ENCODE data around the gene ICAM4. TPM values are rescaled to one million over a fixed set of nuclear protein-coding genes. Genes with fewer than 3 reads are reported as not detected.
"Not testable (repeated sequence)": the region's sequence is repeated elsewhere in the genome, so short reads cannot be mapped to it uniquely, and the experiment has no call there.

The ICAM4 gene
- total RNA-seq, 2 experiments from 2014 or later = 1.5 to 2.0 TPM

- ChIA-PET POLR2A (interaction anchor here (0.7 to 3.4 kb wide), 16 partner anchors 8 to 229 kb away, joined by 3 to 36 read pairs (median 4); partner anchors contain the start of genes CDC37, DNMT1, ICAM1 and ICAM4), CTCF (interaction anchor here (0.6 to 3.3 kb wide), 9 partner anchors 9 to 74 kb away, joined by 3 to 23 read pairs (median 3); partner anchors contain the start of genes ICAM1 and TYK2)
- H3K4me3 Mint-ChIP-seq = peak within 1 kb of the TSS; percentile 84
- H3K4me1 Mint-ChIP-seq = peaks cover 40% of the 10 kb centered on the region
- peak; percentile 98 for DNase-seq
- no peaks in the 10 kb centered on the region for H3K27me3 Mint-ChIP-seq
- H3K9me3 Mint-ChIP-seq = no peaks in the 10 kb centered on the region
- H3K36me3 Mint-ChIP-seq (ENCODE audit: low read depth) = peaks cover 43% of the 10 kb centered on the region
- peak within 1 kb of the TSS; percentile 90 for H3K27ac Mint-ChIP-seq
These were observed 46.4 kb downstream of the ICAM4 start, which contains the start of gene RAVER1 for GRCh38 chr19:10332965-10333757. RAVER1 (minus strand) TSS chr19:10333529; CDS start chr19:10333507, 22 bp downstream.

- ChIA-PET POLR2A (interaction anchor here (0.7 to 3.4 kb wide), 17 partner anchors 8 to 230 kb away, joined by 3 to 36 read pairs (median 4); partner anchors contain the start of genes CDC37, DNMT1, ICAM1 and ICAM4), CTCF (interaction anchor here (0.6 to 3.3 kb wide), 8 partner anchors 9 to 75 kb away, joined by 3 to 23 read pairs (median 4); partner anchors contain the start of genes ICAM1 and TYK2)
- DNase-seq = no peak
- Mint-ChIP-seq H3K27me3 (no peaks in the 10 kb centered on the region), H3K4me1 (peaks cover 48% of the 10 kb centered on the region), H3K36me3 (ENCODE audit: low read depth) (peaks cover 50% of the 10 kb centered on the region), H3K4me3 (peak overlapping the region; percentile 84), H3K27ac (peak overlapping the region; percentile 90), H3K9me3 (no peaks in the 10 kb centered on the region)
These were observed 47.2 kb downstream of the ICAM4 start for GRCh38 chr19:10333758-10334587.

- Mint-ChIP-seq H3K27ac (no peak overlapping the region), H3K4me1 (peaks cover 56% of the 10 kb centered on the region), H3K27me3 (no peaks in the 10 kb centered on the region), H3K4me3 (no peak overlapping the region), H3K36me3 (ENCODE audit: low read depth) (peaks cover 48% of the 10 kb centered on the region), H3K9me3 (no peaks in the 10 kb centered on the region)
- ChIA-PET POLR2A (interaction anchor here (1.1 to 3.4 kb wide), 8 partner anchors 10 to 83 kb away, joined by 3 to 36 read pairs (median 4); partner anchors contain the start of genes ICAM1, ICAM5 and TYK2), CTCF (interaction anchor here (1.5 kb wide), 1 partner anchor 56 kb away, joined by 3 read pairs; no protein-coding TSS in a partner anchor)
- peak; percentile 55 for DNase-seq
These were observed 48.0 kb downstream of the ICAM4 start for GRCh38 chr19:10334588-10335351.

- CTCF ChIA-PET = interaction anchor here (1.5 kb wide), 1 partner anchor 53 kb away, joined by 3 read pairs; no protein-coding TSS in a partner anchor
- POLR2A ChIA-PET = no interaction called here
- Mint-ChIP-seq H3K27me3 (no peaks in the 10 kb centered on the region), H3K4me3 (no peak overlapping the region), H3K27ac (no peak overlapping the region), H3K36me3 (ENCODE audit: low read depth) (peaks cover 44% of the 10 kb centered on the region), H3K4me1 (peaks cover 59% of the 10 kb centered on the region), H3K9me3 (no peaks in the 10 kb centered on the region)
- no peak for DNase-seq
These were observed 48.7 kb downstream of the ICAM4 start for GRCh38 chr19:10335352-10335985.

- H3K27ac Mint-ChIP-seq, H3K27me3 Mint-ChIP-seq, DNase-seq, H3K4me3 Mint-ChIP-seq, H3K9me3 Mint-ChIP-seq: not testable (repeated sequence)
- Mint-ChIP-seq H3K36me3 (ENCODE audit: low read depth) (peaks cover 44% of the 10 kb centered on the region), H3K4me1 (peaks cover 61% of the 10 kb centered on the region)
- POLR2A ChIA-PET = interaction anchor here (1.3 kb wide), 1 partner anchor 21 kb away, joined by 3 read pairs; the partner anchor contains the start of gene FDX2
- CTCF ChIA-PET = interaction anchor here (0.7 to 1.5 kb wide), 2 partner anchors 52 to 123 kb away, joined by 3 to 4 read pairs; no protein-coding TSS in a partner anchor
These were observed 50.0 kb downstream of the ICAM4 start for GRCh38 chr19:10336725-10337124.

Other genes starting within 250 kb of the ICAM4 start
- gene SHFL, start 200.6 kb upstream of the ICAM4 start, total RNA-seq = 100 to 1,000 TPM; 103 to 108 TPM
- 1 to 10 TPM; 2.4 TPM for gene ANGPTL6, start 184.3 kb upstream of the ICAM4 start, total RNA-seq
- 10 to 100 TPM; 74.3 to 75.6 TPM for gene PPAN, start 180.6 kb upstream of the ICAM4 start, total RNA-seq
- 10 to 100 TPM; 33.2 to 33.5 TPM for gene P2RY11, start 175.3 kb upstream of the ICAM4 start, total RNA-seq
- gene EIF3G, start 167.1 kb upstream of the ICAM4 start, total RNA-seq = 100 to 1,000 TPM; 202 to 203 TPM
- 100 to 1,000 TPM; 314 to 331 TPM for gene DNMT1, start 92.0 kb upstream of the ICAM4 start, total RNA-seq
- gene S1PR2, start 55.6 kb upstream of the ICAM4 start, total RNA-seq = 10 to 100 TPM in 1 of 2 experiments, 1 to 10 TPM in 1; 9.5 to 10.6 TPM
- gene MRPL4, start 34.7 kb upstream of the ICAM4 start, total RNA-seq = 10 to 100 TPM; 55.4 to 58.6 TPM
- 10 to 100 TPM; 23.8 to 24.3 TPM for gene ICAM1, start 15.8 kb upstream of the ICAM4 start, total RNA-seq
- gene ICAM5, start 3.0 kb downstream of the ICAM4 start, total RNA-seq = 1 to 10 TPM in 1 of 2 experiments, under 1 TPM in 1; 0.53 to 1.1 TPM
- gene ZGLP1, start 22.9 kb downstream of the ICAM4 start, total RNA-seq = 1 to 10 TPM; 1.0 to 1.4 TPM
- gene FDX2, start 29.1 kb downstream of the ICAM4 start, total RNA-seq = 1 to 10 TPM; 3.5 to 3.7 TPM
- gene RAVER1, start 46.6 kb downstream of the ICAM4 start, total RNA-seq = 10 to 100 TPM; 62.1 to 68.6 TPM
- 100 to 1,000 TPM; 223 to 237 TPM for gene ICAM3, start 52.7 kb downstream of the ICAM4 start, total RNA-seq
- gene TYK2, start 93.6 kb downstream of the ICAM4 start, total RNA-seq = 100 to 1,000 TPM; 226 to 243 TPM
- gene CDC37, start 116.6 kb downstream of the ICAM4 start, total RNA-seq = 100 to 1,000 TPM; 239 to 244 TPM
- 10 to 100 TPM; 56.2 to 58.1 TPM for gene PDE4A, start 133.6 kb downstream of the ICAM4 start, total RNA-seq
- 100 to 1,000 TPM in 1 of 2 experiments, 10 to 100 TPM in 1; 97.1 to 103 TPM for gene KEAP1, start 216.4 kb downstream of the ICAM4 start, total RNA-seq
- gene S1PR5, start 230.5 kb downstream of the ICAM4 start, total RNA-seq = under 1 TPM; 0.63 to 0.68 TPM

All from activated CD4-positive, alpha-beta memory T cell treated with anti-CD3 and anti-CD28 coated beads, Interleukin-2, amount 10 ng/mL, durations not matched to agents 7 days and 5 days (primary cell).